Measurements from ENCODE around the gene TM9SF3.
"Not testable (repeated sequence)": the region's sequence is repeated elsewhere in the genome, so short reads cannot be mapped to it uniquely, and the experiment has no call there.

The TM9SF3 gene

GRCh38 chr10:96560489-96560888 is 26.3 kb downstream of the TM9SF3 start:
- TF ChIP-seq CTCF (IDR thresholded peaks at IDR 0.05; ENCODE audit: low read depth, low read length, missing control alignments) = no peak
- in situ Hi-C loops (cut with HindIII; ENCODE audit: low pct_ligation_motif_present, low sequenced_read_pairs) = no loop called here
- DNase-seq = no peak
- no peak overlapping the region for H3K4me3 ChIP-seq (ENCODE audit: low read depth, low read length)
- H3K36me3 ChIP-seq (replicated peaks) = peaks cover 28% of the 10 kb centered on the region
- no peaks in the 10 kb centered on the region for H3K27me3 ChIP-seq (replicated peaks)
- H3K27ac ChIP-seq = no peak overlapping the region

- H3K36me3 ChIP-seq (replicated peaks) = peaks cover 32% of the 10 kb centered on the region
- H3K27ac ChIP-seq = no peak overlapping the region
- H3K27me3 ChIP-seq (replicated peaks) = no peaks in the 10 kb centered on the region
- in situ Hi-C loops (cut with HindIII; ENCODE audit: low pct_ligation_motif_present, low sequenced_read_pairs) = no loop called here
- TF ChIP-seq CTCF (IDR thresholded peaks at IDR 0.05; ENCODE audit: low read depth, low read length, missing control alignments) = peak; percentile 56
- no peak for DNase-seq
- H3K4me3 ChIP-seq (ENCODE audit: low read depth, low read length) = no peak overlapping the region
Measured at GRCh38 chr10:96556003-96556402, 30.8 kb downstream of the TM9SF3 start.

- H3K27me3 ChIP-seq (replicated peaks) = no peaks in the 10 kb centered on the region
- in situ Hi-C loops (cut with HindIII; ENCODE audit: low pct_ligation_motif_present, low sequenced_read_pairs) = no loop called here
- peaks cover 34% of the 10 kb centered on the region for H3K36me3 ChIP-seq (replicated peaks)
- no peak overlapping the region for H3K27ac ChIP-seq
- no peak for TF ChIP-seq CTCF (IDR thresholded peaks at IDR 0.05; ENCODE audit: low read depth, low read length, missing control alignments)
- no peak for DNase-seq
- no peak overlapping the region for H3K4me3 ChIP-seq (ENCODE audit: low read depth, low read length)
Measured at GRCh38 chr10:96555330-96555729, 31.5 kb downstream of the TM9SF3 start.

- Histone ChIP-seq H3K36me3 (replicated peaks) (peaks cover 32% of the 10 kb centered on the region), H3K4me3 (ENCODE audit: low read depth, low read length) (no peak overlapping the region), H3K27ac (no peak overlapping the region), H3K27me3 (replicated peaks) (no peaks in the 10 kb centered on the region)
- no peak for TF ChIP-seq CTCF (IDR thresholded peaks at IDR 0.05; ENCODE audit: low read depth, low read length, missing control alignments)
- DNase-seq = no peak
- in situ Hi-C loops (cut with HindIII; ENCODE audit: low pct_ligation_motif_present, low sequenced_read_pairs) = no loop called here
Measured at GRCh38 chr10:96548589-96548988, 38.2 kb downstream of the TM9SF3 start.

- H3K36me3 ChIP-seq (replicated peaks) = peaks cover 30% of the 10 kb centered on the region
- H3K4me3 ChIP-seq (ENCODE audit: low read depth, low read length); H3K27me3 ChIP-seq (replicated peaks); in situ Hi-C loops (cut with HindIII; ENCODE audit: low pct_ligation_motif_present, low sequenced_read_pairs); H3K27ac ChIP-seq; DNase-seq: not testable (repeated sequence)
Measured at GRCh38 chr10:96545558-96545957, 41.3 kb downstream of the TM9SF3 start.

- Histone ChIP-seq H3K36me3 (replicated peaks) (peaks cover 25% of the 10 kb centered on the region), H3K27ac (no peak overlapping the region), H3K27me3 (replicated peaks) (no peaks in the 10 kb centered on the region), H3K4me3 (ENCODE audit: low read depth, low read length) (no peak overlapping the region)
- in situ Hi-C loops (cut with HindIII; ENCODE audit: low pct_ligation_motif_present, low sequenced_read_pairs) = no loop called here
- TF ChIP-seq CTCF (IDR thresholded peaks at IDR 0.05; ENCODE audit: low read depth, low read length, missing control alignments) = no peak
- no peak for DNase-seq
Measured at GRCh38 chr10:96541921-96542320, 44.9 kb downstream of the TM9SF3 start.
